ENCODE data around the gene DHRS1.

- TF ChIP-seq EZH2 (IDR thresholded peaks at IDR 0.05; ENCODE audit: borderline replicate concordance, low read depth, low read length, severe bottlenecking), result no peak
- TF ChIP-seq, protein P1, sequence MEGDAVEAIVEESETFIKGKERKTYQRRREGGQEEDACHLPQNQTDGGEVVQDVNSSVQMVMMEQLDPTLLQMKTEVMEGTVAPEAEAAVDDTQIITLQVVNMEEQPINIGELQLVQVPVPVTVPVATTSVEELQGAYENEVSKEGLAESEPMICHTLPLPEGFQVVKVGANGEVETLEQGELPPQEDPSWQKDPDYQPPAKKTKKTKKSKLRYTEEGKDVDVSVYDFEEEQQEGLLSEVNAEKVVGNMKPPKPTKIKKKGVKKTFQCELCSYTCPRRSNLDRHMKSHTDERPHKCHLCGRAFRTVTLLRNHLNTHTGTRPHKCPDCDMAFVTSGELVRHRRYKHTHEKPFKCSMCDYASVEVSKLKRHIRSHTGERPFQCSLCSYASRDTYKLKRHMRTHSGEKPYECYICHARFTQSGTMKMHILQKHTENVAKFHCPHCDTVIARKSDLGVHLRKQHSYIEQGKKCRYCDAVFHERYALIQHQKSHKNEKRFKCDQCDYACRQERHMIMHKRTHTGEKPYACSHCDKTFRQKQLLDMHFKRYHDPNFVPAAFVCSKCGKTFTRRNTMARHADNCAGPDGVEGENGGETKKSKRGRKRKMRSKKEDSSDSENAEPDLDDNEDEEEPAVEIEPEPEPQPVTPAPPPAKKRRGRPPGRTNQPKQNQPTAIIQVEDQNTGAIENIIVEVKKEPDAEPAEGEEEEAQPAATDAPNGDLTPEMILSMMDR (IDR thresholded peaks at IDR 0.05; ENCODE audit: borderline replicate concordance, extremely low read depth, low read length, poor library complexity, severe bottlenecking), result no peak
These were observed 10.7 kb upstream of the DHRS1 start for GRCh38 chr14:24310265-24310645.
